NB4 (cell line): ENCODE measurements around the gene LYRM7.
A peak's percentile ranks its signal among the peaks of the same experiment; 100 is the strongest.

Experiments
- DNase-seq: peaks from one replicate; pipeline ENCODE4 v3.0.0; 2010; ENCODE audit warnings: low read depth
- H3K4me3 ChIP-seq: one replicate; pipeline ENCODE4 v1.5.1; 2011; ENCODE audit warnings: mild to moderate bottlenecking, low read depth, low read length, moderate library complexity
- CTCF ChIP-seq: IDR thresholded peaks from one replicate; pipeline ENCODE4 v1.5.1; 2012; ENCODE audit warnings: low read depth, low read length
- MAX ChIP-seq: IDR thresholded peaks from 2 replicates; pipeline ENCODE4 v1.6.1; 2011; ENCODE audit warnings: low read depth, low read length
- MYC ChIP-seq: IDR thresholded peaks from 2 replicates; pipeline ENCODE4 v1.6.1; 2011; ENCODE audit warnings: low read depth, low read length
- POLR2A ChIP-seq: IDR thresholded peaks from 2 replicates; pipeline ENCODE4 v1.6.1; 2011; ENCODE audit warnings: mild to moderate bottlenecking; ENCODE audit not compliant: insufficient read length; ENCODE audit errors: extremely low read depth

Gene LYRM7

GRCh38 chr5:131229623-131230022 is 58.9 kb downstream of the LYRM7 start:
- DNase-seq = peak; percentile 43
- no peak overlapping the region for H3K4me3 ChIP-seq
- TF ChIP-seq CTCF (no peak), MAX (no peak), POLR2A (no peak), MYC (no peak)

- peak; percentile 48 for DNase-seq
- no peak overlapping the region for H3K4me3 ChIP-seq
- TF ChIP-seq CTCF (no peak), MAX (no peak), POLR2A (no peak), MYC (no peak)
Measured at GRCh38 chr5:131230406-131230805, 59.7 kb downstream of the LYRM7 start.

GRCh38 chr5:131239686-131240085 is 68.9 kb downstream of the LYRM7 start:
- TF ChIP-seq MAX (no peak), CTCF (no peak), POLR2A (no peak), MYC (no peak)
- DNase-seq = no peak
- no peak overlapping the region for H3K4me3 ChIP-seq

- H3K4me3 ChIP-seq = no peak overlapping the region
- TF ChIP-seq CTCF (no peak), POLR2A (no peak), MAX (no peak), MYC (no peak)
- DNase-seq = peak; percentile 23
Measured at GRCh38 chr5:131242728-131243255, 72.0 kb downstream of the LYRM7 start.

GRCh38 chr5:131245312-131245711 is 74.6 kb downstream of the LYRM7 start:
- TF ChIP-seq CTCF = no peak
- no peak for TF ChIP-seq POLR2A
- TF ChIP-seq MAX = no peak
- TF ChIP-seq MYC = no peak
- DNase-seq = no peak
- H3K4me3 ChIP-seq = no peak overlapping the region

GRCh38 chr5:131245948-131246347 is 75.2 kb downstream of the LYRM7 start:
- DNase-seq = no peak
- no peak for TF ChIP-seq MYC
- no peak for TF ChIP-seq CTCF
- TF ChIP-seq POLR2A = no peak
- no peak for TF ChIP-seq MAX
- H3K4me3 ChIP-seq = no peak overlapping the region
